ENCODE results near the gene SNAPC2.
A peak's percentile ranks its signal among the peaks of the same experiment; 100 is the strongest.
"Not testable (repeated sequence)": the region's sequence is repeated elsewhere in the genome, so short reads cannot be mapped to it uniquely, and the experiment has no call there.

The SNAPC2 gene

DNA sequence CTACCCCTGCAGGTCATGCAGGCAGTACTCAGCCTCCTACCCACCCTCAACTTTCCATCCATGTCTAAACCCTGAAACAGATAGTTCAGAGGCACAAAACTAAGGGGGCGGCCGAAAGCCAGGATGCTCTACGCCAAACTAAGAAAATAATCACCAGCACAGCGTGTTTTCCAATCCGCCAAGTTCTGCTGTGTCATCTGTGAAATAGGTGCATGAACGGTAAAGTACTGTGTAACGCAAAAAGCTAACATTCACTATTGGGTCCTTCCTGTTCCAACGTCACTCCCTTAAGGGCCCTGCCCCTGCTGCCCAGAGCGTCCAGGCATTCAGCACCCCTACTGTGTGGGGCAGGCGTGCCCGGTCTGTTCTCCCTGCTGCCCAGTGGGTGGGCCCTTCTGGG is 35.6 kb downstream of the SNAPC2 start:
- no peaks in the 10 kb centered on the region for H3K27me3 ChIP-seq
- no peaks in the 10 kb centered on the region for H3K9me3 ChIP-seq
- peaks cover 12 to 16% of the 10 kb centered on the region in 2 experiments for H3K4me1 ChIP-seq (ENCODE audit: control insufficient read depth in 1 of 2, insufficient read depth in 1 of 2, low read depth in 1 of 2, low read length in 1 of 2)
- TF ChIP-seq, protein P1, sequence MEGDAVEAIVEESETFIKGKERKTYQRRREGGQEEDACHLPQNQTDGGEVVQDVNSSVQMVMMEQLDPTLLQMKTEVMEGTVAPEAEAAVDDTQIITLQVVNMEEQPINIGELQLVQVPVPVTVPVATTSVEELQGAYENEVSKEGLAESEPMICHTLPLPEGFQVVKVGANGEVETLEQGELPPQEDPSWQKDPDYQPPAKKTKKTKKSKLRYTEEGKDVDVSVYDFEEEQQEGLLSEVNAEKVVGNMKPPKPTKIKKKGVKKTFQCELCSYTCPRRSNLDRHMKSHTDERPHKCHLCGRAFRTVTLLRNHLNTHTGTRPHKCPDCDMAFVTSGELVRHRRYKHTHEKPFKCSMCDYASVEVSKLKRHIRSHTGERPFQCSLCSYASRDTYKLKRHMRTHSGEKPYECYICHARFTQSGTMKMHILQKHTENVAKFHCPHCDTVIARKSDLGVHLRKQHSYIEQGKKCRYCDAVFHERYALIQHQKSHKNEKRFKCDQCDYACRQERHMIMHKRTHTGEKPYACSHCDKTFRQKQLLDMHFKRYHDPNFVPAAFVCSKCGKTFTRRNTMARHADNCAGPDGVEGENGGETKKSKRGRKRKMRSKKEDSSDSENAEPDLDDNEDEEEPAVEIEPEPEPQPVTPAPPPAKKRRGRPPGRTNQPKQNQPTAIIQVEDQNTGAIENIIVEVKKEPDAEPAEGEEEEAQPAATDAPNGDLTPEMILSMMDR (IDR thresholded peaks at IDR 0.05) = no peak
- H3K4me3 ChIP-seq (ENCODE audit: low read depth in 1 of 2, low read length in 1 of 2) = no peak overlapping the region
- H3K27ac ChIP-seq = no peak overlapping the region
- H3K36me3 ChIP-seq = peaks cover 8% of the 10 kb centered on the region

DNA sequence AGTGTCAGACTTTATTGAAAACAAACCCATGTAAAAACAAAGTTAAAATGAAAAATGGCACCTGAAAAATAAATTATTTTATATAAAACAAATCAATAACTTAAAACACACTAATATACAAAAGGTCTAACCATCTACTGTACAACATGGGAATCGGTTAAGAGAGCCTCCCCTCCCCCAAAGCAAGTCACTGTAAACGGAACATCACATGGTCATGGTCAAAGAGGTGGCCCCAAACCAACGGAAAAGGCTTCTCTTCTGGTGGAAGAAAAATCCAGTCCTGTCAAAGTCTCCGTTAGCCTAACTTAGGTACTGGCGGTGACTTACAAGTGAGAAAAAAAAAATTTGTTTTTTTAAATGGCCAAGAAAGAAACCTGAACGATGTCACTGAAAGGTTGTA is 39.1 kb downstream of the SNAPC2 start:
- no peak overlapping the region for H3K4me3 ChIP-seq (ENCODE audit: low read depth in 1 of 2, low read length in 1 of 2)
- peaks cover 5% of the 10 kb centered on the region in 2 experiments for H3K4me1 ChIP-seq (ENCODE audit: control insufficient read depth in 1 of 2, insufficient read depth in 1 of 2, low read depth in 1 of 2, low read length in 1 of 2)
- H3K9me3 ChIP-seq = no peaks in the 10 kb centered on the region
- TF ChIP-seq, protein P1 (IDR thresholded peaks at IDR 0.05) = no peak
- no peak overlapping the region for H3K27ac ChIP-seq
- no peaks in the 10 kb centered on the region for H3K27me3 ChIP-seq
- H3K36me3 ChIP-seq = peaks cover 38% of the 10 kb centered on the region

DNA sequence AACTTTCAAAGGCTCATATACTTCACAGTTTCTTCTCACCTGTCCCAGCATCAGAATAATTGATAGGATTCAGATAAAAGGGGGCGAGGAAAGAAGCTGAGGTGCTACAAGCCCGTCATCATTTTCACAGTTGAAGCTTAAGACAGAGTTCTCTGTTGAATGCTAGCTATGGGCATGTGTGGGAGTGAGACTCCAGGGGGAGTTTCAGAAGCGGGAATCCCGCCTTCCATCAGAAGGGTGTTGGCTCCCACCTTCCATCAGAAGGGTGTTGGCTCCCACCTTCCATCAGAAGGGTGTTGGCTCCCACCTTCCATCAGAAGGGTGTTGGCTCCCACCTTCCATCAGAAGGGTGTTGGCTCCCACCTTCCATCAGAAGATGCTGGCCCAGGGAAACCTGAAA is 40.9 kb downstream of the SNAPC2 start:
- not testable (repeated sequence) for H3K9me3 ChIP-seq; H3K4me1 ChIP-seq (ENCODE audit: control insufficient read depth in 1 of 2, insufficient read depth in 1 of 2, low read depth in 1 of 2, low read length in 1 of 2); H3K4me3 ChIP-seq (ENCODE audit: low read depth in 1 of 2, low read length in 1 of 2); H3K27ac ChIP-seq; H3K27me3 ChIP-seq
- peaks cover 55% of the 10 kb centered on the region for H3K36me3 ChIP-seq

DNA sequence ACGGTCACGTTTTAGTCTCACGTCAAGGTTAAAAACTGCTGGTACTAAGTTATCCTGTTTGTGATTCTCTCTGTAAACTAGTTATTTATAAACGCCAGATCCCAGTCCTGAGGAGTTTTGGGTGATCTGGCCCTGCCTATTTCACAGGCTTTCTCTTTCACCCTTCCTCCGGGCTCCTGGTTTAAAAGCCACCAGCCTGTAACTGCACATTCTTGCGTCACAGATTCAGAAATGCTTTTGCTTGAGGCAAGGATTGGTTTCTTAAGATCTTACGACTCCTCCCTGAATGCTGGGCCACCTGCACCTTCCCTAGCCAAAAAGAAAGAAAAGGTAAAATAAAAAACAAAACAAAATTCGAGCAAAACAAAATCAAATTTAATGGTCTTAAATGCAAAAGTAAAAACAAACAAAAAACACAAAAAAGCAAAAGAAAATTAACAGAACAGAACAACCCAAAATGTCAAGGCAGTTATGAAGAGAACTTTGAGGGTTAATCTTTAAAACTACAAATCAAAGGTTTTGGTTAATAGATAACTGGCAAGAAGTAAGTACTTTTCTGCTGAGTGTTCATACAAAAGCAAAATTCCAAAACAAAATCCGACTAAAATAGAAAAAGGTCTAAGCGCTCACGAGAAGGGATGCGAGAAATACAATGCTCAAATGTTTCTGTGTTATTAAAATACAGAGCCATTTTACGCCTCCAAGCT is 41.9 kb downstream of the SNAPC2 start:
- H3K36me3 ChIP-seq = peaks cover 65% of the 10 kb centered on the region
- TF ChIP-seq, protein P1 (IDR thresholded peaks at IDR 0.05) = no peak
- peak overlapping the region; percentile 23 for H3K27ac ChIP-seq
- H3K9me3 ChIP-seq = no peaks in the 10 kb centered on the region
- H3K4me1 ChIP-seq (ENCODE audit: control insufficient read depth in 1 of 2, insufficient read depth in 1 of 2, low read depth in 1 of 2, low read length in 1 of 2) = peaks cover 5% of the 10 kb centered on the region in 2 experiments
- no peaks in the 10 kb centered on the region for H3K27me3 ChIP-seq
- no peak overlapping the region for H3K4me3 ChIP-seq (ENCODE audit: low read depth in 1 of 2, low read length in 1 of 2)

DNA sequence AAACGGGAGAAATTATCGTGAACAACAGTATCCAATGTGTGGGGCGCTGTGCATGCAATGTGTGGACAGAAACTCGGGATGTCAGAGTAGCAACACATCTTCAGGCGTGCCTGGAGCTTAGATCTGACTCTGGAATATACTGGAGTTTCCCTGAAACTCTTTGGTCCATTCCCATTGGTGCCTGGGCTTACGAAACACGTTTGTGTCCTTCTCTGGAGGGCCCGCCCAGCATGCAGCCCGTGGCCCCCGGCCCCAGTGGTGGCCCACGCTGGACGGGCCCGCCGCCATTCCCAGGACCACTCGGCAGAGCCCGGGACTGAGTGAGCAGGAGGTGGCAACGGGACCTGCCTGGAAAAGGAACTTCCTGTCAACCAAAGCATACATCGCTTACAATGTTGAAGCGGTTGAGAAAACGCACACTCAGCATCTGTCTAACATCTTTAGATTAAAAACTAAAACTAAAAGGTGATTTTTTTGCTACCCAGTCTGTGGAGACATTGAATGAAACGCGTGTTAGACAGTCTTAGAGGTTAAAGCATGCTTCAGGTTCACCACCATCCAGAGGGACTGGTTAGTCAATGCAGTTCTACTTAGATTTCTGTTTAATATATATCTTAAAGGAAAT is 42.6 kb downstream of the SNAPC2 start:
- H3K4me1 ChIP-seq (ENCODE audit: control insufficient read depth in 1 of 2, insufficient read depth in 1 of 2, low read depth in 1 of 2, low read length in 1 of 2) = peaks cover 5% of the 10 kb centered on the region in 2 experiments
- TF ChIP-seq, protein P1 (IDR thresholded peaks at IDR 0.05) = no peak
- no peaks in the 10 kb centered on the region for H3K9me3 ChIP-seq
- H3K4me3 ChIP-seq (ENCODE audit: low read depth in 1 of 2, low read length in 1 of 2) = no peak overlapping the region
- H3K27me3 ChIP-seq = no peaks in the 10 kb centered on the region
- no peak overlapping the region for H3K27ac ChIP-seq
- peaks cover 72% of the 10 kb centered on the region for H3K36me3 ChIP-seq

DNA sequence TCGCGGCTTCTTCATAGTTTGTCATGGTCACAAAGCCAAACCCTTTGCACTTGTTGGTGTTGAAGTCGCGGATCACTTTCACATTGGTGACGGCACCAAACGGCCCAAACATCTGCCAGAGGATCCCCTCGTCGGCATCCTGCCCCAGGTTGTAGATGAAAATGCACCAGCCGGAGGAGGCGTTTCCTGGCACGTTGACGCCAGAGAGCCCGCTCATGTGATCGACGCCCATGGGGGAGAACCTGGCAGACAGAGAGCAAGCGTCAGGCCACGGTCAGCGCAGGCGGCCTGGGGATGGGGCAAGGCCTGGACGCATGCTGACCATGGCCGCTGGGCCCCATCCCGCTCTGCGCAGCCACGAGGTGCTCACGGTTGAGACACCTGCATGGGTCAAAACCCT is 43.4 kb downstream of the SNAPC2 start:
- TF ChIP-seq, protein P1 (IDR thresholded peaks at IDR 0.05) = no peak
- Histone ChIP-seq H3K36me3 (peaks cover 79% of the 10 kb centered on the region), H3K4me1 (ENCODE audit: control insufficient read depth in 1 of 2, insufficient read depth in 1 of 2, low read depth in 1 of 2, low read length in 1 of 2) (peaks cover 5% of the 10 kb centered on the region in 2 experiments), H3K27me3 (no peaks in the 10 kb centered on the region), H3K4me3 (ENCODE audit: low read depth in 1 of 2, low read length in 1 of 2) (no peak overlapping the region), H3K9me3 (no peaks in the 10 kb centered on the region), H3K27ac (no peak overlapping the region)
